ENCODE data around the gene C2orf76.

C2orf76 gene

DNA sequence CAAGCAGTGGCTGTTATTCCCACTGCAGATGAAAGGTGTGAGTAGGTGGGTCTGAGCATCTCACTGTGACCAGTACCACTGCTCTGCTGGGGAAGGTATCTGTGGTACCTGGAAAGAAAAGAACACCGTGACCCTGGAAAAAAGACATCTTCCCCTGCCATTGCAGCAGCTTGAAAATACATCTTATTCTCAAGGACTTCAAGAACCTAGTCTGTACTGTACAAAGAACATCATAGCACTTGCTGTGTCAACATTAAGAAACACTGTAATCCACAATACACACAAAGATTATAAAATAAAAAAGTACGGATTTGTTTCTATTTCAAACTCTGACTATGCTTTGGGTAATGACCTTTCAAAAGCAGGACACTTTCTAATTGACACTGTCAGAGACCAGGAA lies 28.9 kb downstream of the C2orf76 start:
- H3K4me3 ChIP-seq (ENCODE audit: low read length) = no peak overlapping the region
- DNase-seq (ENCODE audit: low read depth) = no peak
- TF ChIP-seq, protein P1, sequence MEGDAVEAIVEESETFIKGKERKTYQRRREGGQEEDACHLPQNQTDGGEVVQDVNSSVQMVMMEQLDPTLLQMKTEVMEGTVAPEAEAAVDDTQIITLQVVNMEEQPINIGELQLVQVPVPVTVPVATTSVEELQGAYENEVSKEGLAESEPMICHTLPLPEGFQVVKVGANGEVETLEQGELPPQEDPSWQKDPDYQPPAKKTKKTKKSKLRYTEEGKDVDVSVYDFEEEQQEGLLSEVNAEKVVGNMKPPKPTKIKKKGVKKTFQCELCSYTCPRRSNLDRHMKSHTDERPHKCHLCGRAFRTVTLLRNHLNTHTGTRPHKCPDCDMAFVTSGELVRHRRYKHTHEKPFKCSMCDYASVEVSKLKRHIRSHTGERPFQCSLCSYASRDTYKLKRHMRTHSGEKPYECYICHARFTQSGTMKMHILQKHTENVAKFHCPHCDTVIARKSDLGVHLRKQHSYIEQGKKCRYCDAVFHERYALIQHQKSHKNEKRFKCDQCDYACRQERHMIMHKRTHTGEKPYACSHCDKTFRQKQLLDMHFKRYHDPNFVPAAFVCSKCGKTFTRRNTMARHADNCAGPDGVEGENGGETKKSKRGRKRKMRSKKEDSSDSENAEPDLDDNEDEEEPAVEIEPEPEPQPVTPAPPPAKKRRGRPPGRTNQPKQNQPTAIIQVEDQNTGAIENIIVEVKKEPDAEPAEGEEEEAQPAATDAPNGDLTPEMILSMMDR (conservative IDR thresholded peaks at IDR 0.05; ENCODE audit: low read length) = no peak

DNA sequence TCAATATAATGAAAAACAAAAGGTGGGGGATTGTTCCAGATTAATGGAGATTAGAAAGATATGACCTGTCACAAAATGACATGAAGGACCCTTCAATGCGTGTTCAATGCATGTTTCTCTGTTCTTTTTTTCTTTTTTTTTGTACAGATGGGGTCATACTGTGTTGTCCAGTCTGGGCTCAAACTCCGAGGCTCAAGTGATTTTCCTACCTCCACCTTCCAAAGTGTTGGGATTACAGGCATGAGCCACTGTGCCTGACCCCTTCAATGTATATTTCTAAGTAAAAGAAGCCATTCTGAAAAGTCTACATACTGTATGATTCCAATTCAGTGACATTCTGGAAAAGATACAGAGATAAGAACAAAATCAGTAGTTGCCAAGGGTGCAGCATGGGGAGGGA lies 32.8 kb downstream of the C2orf76 start:
- DNase-seq (ENCODE audit: low read depth) = no peak
- no peak overlapping the region for H3K4me3 ChIP-seq (ENCODE audit: low read length)
- TF ChIP-seq, protein P1 (conservative IDR thresholded peaks at IDR 0.05; ENCODE audit: low read length) = no peak

DNA sequence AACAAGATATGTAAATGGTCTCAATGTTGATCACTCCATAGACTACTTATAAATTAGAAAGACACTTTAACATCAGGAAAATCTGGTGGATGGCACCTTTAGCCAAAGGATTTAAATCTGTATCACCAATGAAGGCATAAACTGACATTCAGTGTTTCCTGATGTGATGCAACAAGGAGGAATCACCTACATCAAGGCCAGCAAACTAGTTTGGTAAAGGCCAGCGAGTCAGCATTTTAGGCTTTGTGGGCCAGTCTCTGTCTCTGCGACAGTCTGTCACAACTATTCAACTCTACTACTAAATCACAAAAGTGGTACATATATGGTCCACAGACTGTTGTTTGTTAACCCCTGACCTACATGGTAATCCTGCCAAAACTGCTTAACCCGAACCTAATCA lies 33.3 kb downstream of the C2orf76 start:
- TF ChIP-seq, protein P1 (conservative IDR thresholded peaks at IDR 0.05; ENCODE audit: low read length) = no peak
- peak; percentile 31 for DNase-seq (ENCODE audit: low read depth)
- no peak overlapping the region for H3K4me3 ChIP-seq (ENCODE audit: low read length)

DNA sequence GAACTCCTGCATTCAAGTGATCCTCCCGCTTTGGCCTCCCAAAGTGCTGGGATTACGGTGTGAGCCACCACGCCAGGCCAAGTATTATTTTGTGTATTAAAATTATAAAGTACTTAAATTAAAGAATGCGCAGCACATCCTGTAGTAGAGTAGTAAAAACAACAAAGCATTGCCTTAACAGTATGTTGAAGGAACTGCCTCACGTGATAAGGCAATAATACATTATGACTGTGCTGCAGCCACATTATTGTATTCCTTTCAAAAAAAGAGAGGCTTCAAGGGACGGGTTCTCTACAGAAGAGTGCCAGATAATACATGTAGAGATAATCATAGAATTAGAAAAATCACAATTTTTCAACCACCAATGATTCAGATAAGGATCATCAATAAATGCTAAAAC lies 33.7 kb downstream of the C2orf76 start:
- no peak overlapping the region for H3K4me3 ChIP-seq (ENCODE audit: low read length)
- DNase-seq (ENCODE audit: low read depth) = no peak

DNA sequence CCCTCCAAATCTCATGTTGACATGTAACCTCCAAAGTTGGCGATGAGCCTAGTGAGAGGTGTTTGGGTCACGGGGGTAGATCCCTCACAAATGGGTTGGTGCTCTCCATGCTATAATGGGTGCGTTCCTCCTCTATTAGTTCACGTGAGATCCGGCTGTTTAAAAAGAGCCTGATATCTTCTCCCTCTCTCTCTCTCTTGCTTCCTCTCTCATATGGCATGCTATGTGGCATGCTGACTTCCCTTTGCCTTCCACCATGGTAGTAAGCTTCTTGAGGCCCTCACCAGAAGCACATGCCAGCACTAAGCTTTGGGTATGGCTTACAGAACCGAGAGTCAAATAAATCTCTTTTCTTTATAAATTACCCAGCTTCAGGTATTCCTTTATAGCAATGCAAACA lies 39.2 kb downstream of the C2orf76 start:
- TF ChIP-seq, protein P1 (conservative IDR thresholded peaks at IDR 0.05; ENCODE audit: low read length) = no peak
- no peak overlapping the region for H3K4me3 ChIP-seq (ENCODE audit: low read length)
- DNase-seq (ENCODE audit: low read depth) = no peak

More for the DNA sequence above, 33.7 kb downstream of the C2orf76 start:
- TF ChIP-seq, protein P1 (conservative IDR thresholded peaks at IDR 0.05; ENCODE audit: low read length) = no peak

DNA sequence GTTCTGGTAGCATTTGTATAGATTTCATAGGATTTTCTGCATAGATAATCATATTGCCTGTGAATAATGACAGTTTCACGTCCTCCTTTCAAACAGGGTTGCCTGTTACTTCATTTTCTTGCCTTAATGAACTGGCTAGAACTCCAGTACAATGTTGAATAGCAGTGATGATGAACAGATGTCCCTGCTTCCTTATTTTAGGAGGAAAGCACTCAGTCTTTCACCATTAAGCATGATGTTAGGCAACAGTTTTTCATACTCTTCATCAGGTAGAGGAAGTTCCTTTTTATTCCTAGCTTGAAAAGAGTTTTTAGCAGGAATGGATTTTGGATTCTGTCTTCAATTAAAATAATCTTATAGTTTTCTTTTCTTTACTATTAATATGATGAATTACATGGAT lies 39.7 kb downstream of the C2orf76 start:
- no peak overlapping the region for H3K4me3 ChIP-seq (ENCODE audit: low read length)
- TF ChIP-seq, protein P1 (conservative IDR thresholded peaks at IDR 0.05; ENCODE audit: low read length) = no peak
- no peak for DNase-seq (ENCODE audit: low read depth)

DNA sequence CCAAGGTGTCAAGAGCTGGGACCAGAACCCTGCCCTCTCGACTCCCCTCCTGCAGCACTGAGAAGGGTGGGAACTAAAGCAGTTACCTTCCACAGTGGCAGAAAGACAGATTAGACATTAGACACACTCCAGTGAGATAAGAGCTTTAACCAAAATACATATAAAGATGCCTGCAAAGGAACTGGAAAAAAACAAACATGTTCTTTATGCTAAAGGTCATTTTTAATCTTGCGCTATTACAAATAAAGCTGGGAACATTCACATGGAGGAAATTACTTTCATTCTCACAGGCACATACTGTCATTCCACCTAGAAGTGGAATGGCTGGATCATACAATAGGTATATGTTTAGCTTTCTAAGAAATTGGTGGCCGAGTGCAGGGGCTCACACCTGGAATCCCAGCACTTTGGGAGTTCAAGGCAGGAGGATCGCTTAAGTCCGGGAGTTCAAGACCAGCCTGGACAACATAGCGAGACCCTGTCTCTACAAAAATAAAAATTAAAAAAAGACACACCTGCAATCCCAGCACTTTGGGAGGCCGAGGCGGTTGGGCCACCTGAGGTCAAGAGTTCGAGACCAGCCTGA lies 41.9 kb downstream of the C2orf76 start:
- TF ChIP-seq, protein P1 (conservative IDR thresholded peaks at IDR 0.05; ENCODE audit: low read length) = no peak
- no peak for DNase-seq (ENCODE audit: low read depth)

More for the DNA sequence above, 41.9 kb downstream of the C2orf76 start:
- H3K4me3 ChIP-seq (ENCODE audit: low read length) = no peak overlapping the region

Data from AG10803 (cell line).